ENCODE results near the gene LYSMD2. TPM values are rescaled to one million over a fixed set of nuclear protein-coding genes. Genes with fewer than 3 reads are reported as not detected.
A peak's percentile ranks its signal among the peaks of the same experiment; 100 is the strongest.

LYSMD2 gene
- total RNA-seq, 1 donor from 2014 or later = 7.7 TPM

- no peak for TF ChIP-seq CTCF (IDR thresholded peaks at IDR 0.05; ENCODE audit: insufficient read depth, low read length, poor library complexity, severe bottlenecking)
- H3K27me3 ChIP-seq (ENCODE audit: control insufficient read depth, insufficient read depth, low read length) = peaks cover 18% of the 10 kb centered on the region
- DNase-seq (ENCODE audit: low read depth) = no peak
- no peaks in the 10 kb centered on the region for H3K36me3 ChIP-seq (ENCODE audit: control insufficient read depth, insufficient read depth, low read length)
- peak overlapping the region; percentile 60 for H3K4me3 ChIP-seq (ENCODE audit: low read depth, low read length)
Measured at GRCh38 chr15:51751697-51752683, 14.5 kb upstream of the LYSMD2 start.

- DNase-seq (ENCODE audit: low read depth) = no peak
- H3K4me3 ChIP-seq (ENCODE audit: low read depth, low read length) = peak within 1 kb of the TSS; percentile 60
- peaks cover 18% of the 10 kb centered on the region for H3K27me3 ChIP-seq (ENCODE audit: control insufficient read depth, insufficient read depth, low read length)
- TF ChIP-seq CTCF (IDR thresholded peaks at IDR 0.05; ENCODE audit: insufficient read depth, low read length, poor library complexity, severe bottlenecking) = no peak
- H3K36me3 ChIP-seq (ENCODE audit: control insufficient read depth, insufficient read depth, low read length) = no peaks in the 10 kb centered on the region
Measured at GRCh38 chr15:51750792-51751696, 13.6 kb upstream of the LYSMD2 start, which contains the start of gene TMOD2. Gene TMOD2 (plus strand): TSS chr15:51751597. CDS start chr15:51766442, 14,845 bp downstream.

GRCh38 chr15:51750186-51750585 lies 12.7 kb upstream of the LYSMD2 start:
- H3K36me3 ChIP-seq (ENCODE audit: control insufficient read depth, insufficient read depth, low read length) = no peaks in the 10 kb centered on the region
- no peak overlapping the region for H3K4me3 ChIP-seq (ENCODE audit: low read depth, low read length)
- peaks cover 18% of the 10 kb centered on the region for H3K27me3 ChIP-seq (ENCODE audit: control insufficient read depth, insufficient read depth, low read length)
- no peak for TF ChIP-seq CTCF (IDR thresholded peaks at IDR 0.05; ENCODE audit: insufficient read depth, low read length, poor library complexity, severe bottlenecking)
- no peak for DNase-seq (ENCODE audit: low read depth)

- Histone ChIP-seq H3K36me3 (ENCODE audit: control insufficient read depth, insufficient read depth, low read length) (no peaks in the 10 kb centered on the region), H3K27me3 (ENCODE audit: control insufficient read depth, insufficient read depth, low read length) (peaks cover 18% of the 10 kb centered on the region), H3K4me3 (ENCODE audit: low read depth, low read length) (no peak overlapping the region)
- DNase-seq (ENCODE audit: low read depth) = no peak
- no peak for TF ChIP-seq CTCF (IDR thresholded peaks at IDR 0.05; ENCODE audit: insufficient read depth, low read length, poor library complexity, severe bottlenecking)
Measured at GRCh38 chr15:51749307-51749706, 11.9 kb upstream of the LYSMD2 start.

GRCh38 chr15:51739061-51739712 lies 1.7 kb upstream of the LYSMD2 start:
- H3K4me3 ChIP-seq (ENCODE audit: low read depth, low read length) = no peak overlapping the region
- DNase-seq (ENCODE audit: low read depth) = no peak
- no peak for TF ChIP-seq CTCF (IDR thresholded peaks at IDR 0.05; ENCODE audit: insufficient read depth, low read length, poor library complexity, severe bottlenecking)
- H3K27me3 ChIP-seq (ENCODE audit: control insufficient read depth, insufficient read depth, low read length) = no peaks in the 10 kb centered on the region
- no peaks in the 10 kb centered on the region for H3K36me3 ChIP-seq (ENCODE audit: control insufficient read depth, insufficient read depth, low read length)
